GM12878 (cell line): ENCODE data around the gene PTPN12.

ENCODE experiments used
- CHD2 ChIP-seq: IDR thresholded peaks from 2 replicates; pipeline ENCODE4 v1.6.1; 2011; ENCODE audit warnings: low read depth, low read length, improper control_type of control experiment, borderline replicate concordance
- FOS ChIP-seq: IDR thresholded peaks from 3 replicates; pipeline ENCODE4 v1.6.1; 2011; ENCODE audit warnings: borderline replicate concordance; ENCODE audit not compliant: insufficient read length; ENCODE audit errors: extremely low read depth
- MYC ChIP-seq: IDR thresholded peaks from 2 replicates; pipeline ENCODE4 v1.6.1; 2011; ENCODE audit warnings: mild to moderate bottlenecking, low read length, moderate library complexity, inconsistent platforms; ENCODE audit not compliant: insufficient read depth, insufficient replicate concordance, insufficient read length, severe bottlenecking
- TF ChIP-seq, protein P1 (sequence below), 3 experiments: IDR thresholded peaks in 2 of 3; conservative IDR thresholded peaks in 1 of 3; 2 replicates each; pipeline ENCODE4 v1.5.1; 2011; ENCODE audit warnings: low read depth in 3 of 3, low read length in 3 of 3, mild to moderate bottlenecking in 3 of 3, control low read depth in 2 of 3, moderate library complexity in 2 of 3, inconsistent platforms in 1 of 3, mixed read lengths in 1 of 3; ENCODE audit not compliant: control insufficient read depth in 2 of 3, insufficient read depth in 1 of 3; ENCODE audit errors: extremely low read depth in 1 of 3
- TF ChIP-seq, protein P2 (sequence below): fragments of 450-650 bp; IDR thresholded peaks from 2 replicates; pipeline ENCODE4 v1.6.1; 2016; ENCODE audit warnings: mild to moderate bottlenecking, moderate library complexity, borderline replicate concordance
- TF ChIP-seq, protein P3 (sequence below): fragments of 450-650 bp; IDR thresholded peaks from 2 replicates; pipeline ENCODE4 v1.6.1; 2017; ENCODE audit warnings: borderline replicate concordance

DNA sequence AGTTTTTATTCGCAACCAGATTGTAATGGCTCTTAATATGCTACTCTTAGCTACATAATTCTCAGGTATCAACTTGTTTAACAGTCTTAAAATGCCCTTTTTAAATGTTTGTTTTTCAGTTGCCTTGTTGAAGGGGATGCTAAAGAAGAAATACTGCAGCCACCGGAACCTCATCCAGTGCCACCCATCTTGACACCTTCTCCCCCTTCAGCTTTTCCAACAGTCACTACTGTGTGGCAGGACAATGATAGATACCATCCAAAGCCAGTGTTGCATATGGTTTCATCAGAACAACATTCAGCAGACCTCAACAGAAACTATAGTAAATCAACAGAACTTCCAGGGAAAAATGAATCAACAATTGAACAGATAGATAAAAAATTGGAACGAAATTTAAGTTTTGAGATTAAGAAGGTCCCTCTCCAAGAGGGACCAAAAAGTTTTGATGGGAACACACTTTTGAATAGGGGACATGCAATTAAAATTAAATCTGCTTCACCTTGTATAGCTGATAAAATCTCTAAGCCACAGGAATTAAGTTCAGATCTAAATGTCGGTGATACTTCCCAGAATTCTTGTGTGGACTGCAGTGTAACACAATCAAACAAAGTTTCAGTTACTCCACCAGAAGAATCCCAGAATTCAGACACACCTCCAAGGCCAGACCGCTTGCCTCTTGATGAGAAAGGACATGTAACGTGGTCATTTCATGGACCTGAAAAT lies 89.7 kb downstream of the PTPN12 start:
- TF ChIP-seq FOS = no peak
- TF ChIP-seq, protein P1, sequence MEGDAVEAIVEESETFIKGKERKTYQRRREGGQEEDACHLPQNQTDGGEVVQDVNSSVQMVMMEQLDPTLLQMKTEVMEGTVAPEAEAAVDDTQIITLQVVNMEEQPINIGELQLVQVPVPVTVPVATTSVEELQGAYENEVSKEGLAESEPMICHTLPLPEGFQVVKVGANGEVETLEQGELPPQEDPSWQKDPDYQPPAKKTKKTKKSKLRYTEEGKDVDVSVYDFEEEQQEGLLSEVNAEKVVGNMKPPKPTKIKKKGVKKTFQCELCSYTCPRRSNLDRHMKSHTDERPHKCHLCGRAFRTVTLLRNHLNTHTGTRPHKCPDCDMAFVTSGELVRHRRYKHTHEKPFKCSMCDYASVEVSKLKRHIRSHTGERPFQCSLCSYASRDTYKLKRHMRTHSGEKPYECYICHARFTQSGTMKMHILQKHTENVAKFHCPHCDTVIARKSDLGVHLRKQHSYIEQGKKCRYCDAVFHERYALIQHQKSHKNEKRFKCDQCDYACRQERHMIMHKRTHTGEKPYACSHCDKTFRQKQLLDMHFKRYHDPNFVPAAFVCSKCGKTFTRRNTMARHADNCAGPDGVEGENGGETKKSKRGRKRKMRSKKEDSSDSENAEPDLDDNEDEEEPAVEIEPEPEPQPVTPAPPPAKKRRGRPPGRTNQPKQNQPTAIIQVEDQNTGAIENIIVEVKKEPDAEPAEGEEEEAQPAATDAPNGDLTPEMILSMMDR (IDR thresholded peaks at IDR 0.05 in 2 of 3, conservative IDR thresholded peaks at IDR 0.05 in 1 of 3; ENCODE audit: control insufficient read depth in 2 of 3, extremely low read depth in 1 of 3, insufficient read depth in 1 of 3, low read depth in 3 of 3, low read length in 3 of 3) = no peak
- TF ChIP-seq, protein P2, sequence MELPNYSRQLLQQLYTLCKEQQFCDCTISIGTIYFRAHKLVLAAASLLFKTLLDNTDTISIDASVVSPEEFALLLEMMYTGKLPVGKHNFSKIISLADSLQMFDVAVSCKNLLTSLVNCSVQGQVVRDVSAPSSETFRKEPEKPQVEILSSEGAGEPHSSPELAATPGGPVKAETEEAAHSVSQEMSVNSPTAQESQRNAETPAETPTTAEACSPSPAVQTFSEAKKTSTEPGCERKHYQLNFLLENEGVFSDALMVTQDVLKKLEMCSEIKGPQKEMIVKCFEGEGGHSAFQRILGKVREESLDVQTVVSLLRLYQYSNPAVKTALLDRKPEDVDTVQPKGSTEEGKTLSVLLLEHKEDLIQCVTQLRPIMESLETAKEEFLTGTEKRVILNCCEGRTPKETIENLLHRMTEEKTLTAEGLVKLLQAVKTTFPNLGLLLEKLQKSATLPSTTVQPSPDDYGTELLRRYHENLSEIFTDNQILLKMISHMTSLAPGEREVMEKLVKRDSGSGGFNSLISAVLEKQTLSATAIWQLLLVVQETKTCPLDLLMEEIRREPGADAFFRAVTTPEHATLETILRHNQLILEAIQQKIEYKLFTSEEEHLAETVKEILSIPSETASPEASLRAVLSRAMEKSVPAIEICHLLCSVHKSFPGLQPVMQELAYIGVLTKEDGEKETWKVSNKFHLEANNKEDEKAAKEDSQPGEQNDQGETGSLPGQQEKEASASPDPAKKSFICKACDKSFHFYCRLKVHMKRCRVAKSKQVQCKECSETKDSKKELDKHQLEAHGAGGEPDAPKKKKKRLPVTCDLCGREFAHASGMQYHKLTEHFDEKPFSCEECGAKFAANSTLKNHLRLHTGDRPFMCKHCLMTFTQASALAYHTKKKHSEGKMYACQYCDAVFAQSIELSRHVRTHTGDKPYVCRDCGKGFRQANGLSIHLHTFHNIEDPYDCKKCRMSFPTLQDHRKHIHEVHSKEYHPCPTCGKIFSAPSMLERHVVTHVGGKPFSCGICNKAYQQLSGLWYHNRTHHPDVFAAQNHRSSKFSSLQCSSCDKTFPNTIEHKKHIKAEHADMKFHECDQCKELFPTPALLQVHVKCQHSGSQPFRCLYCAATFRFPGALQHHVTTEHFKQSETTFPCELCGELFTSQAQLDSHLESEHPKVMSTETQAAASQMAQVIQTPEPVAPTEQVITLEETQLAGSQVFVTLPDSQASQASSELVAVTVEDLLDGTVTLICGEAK = no peak
- TF ChIP-seq, protein P3, sequence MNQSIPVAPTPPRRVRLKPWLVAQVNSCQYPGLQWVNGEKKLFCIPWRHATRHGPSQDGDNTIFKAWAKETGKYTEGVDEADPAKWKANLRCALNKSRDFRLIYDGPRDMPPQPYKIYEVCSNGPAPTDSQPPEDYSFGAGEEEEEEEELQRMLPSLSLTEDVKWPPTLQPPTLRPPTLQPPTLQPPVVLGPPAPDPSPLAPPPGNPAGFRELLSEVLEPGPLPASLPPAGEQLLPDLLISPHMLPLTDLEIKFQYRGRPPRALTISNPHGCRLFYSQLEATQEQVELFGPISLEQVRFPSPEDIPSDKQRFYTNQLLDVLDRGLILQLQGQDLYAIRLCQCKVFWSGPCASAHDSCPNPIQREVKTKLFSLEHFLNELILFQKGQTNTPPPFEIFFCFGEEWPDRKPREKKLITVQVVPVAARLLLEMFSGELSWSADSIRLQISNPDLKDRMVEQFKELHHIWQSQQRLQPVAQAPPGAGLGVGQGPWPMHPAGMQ = no peak
- no peak for TF ChIP-seq CHD2
- no peak for TF ChIP-seq MYC
